HEK293 (cell line): ENCODE measurements around the gene FRS2.

Experiments used
- CTCF ChIA-PET: fragments of 350-600 bp; formaldehyde crosslinking; extraction: SDS; loops from one replicate; lab custom pipeline; 2021; ENCODE audit warnings: antibody characterized with exemption; lab: Yijun Ruan, JAX
- POLR2A ChIA-PET: fragments of 300-600 bp; formaldehyde crosslinking; extraction: SDS; loops from one replicate; lab custom pipeline; 2020; ENCODE audit warnings: antibody characterized with exemption, inconsistent platforms; lab: Yijun Ruan, JAX
- H3K27ac ChIP-seq: fragments of 200-500 bp; sonication (Bioruptor generic); 2 replicates; pipeline ENCODE4 v1.5.1; 2014; ENCODE audit warnings: low read depth, low read length, control low read depth, inconsistent platforms; ENCODE audit errors: extremely low read depth
- H3K36me3 ChIP-seq, 2 experiments: fragments of 200-500 bp in 1 of 2; sonication (Bioruptor generic) in 1 of 2; 1 replicate in 1 of 2; 2 replicates in 1 of 2; pipeline ENCODE4 v1.5.1; 2014 to 2017; ENCODE audit warnings: inconsistent platforms in 2 of 2, low read length in 2 of 2; ENCODE audit not compliant: control insufficient read depth in 2 of 2, insufficient read depth in 1 of 2
- H3K4me1 ChIP-seq: fragments of 200-500 bp; sonication (Bioruptor generic); 2 replicates; pipeline ENCODE4 v1.5.1; 2014; ENCODE audit warnings: mild to moderate bottlenecking, low read length, inconsistent platforms; ENCODE audit not compliant: control insufficient read depth, insufficient read depth
- H3K4me3 ChIP-seq: 2 replicates; pipeline ENCODE4 v1.5.1; 2011; ENCODE audit warnings: low read depth, mild to moderate bottlenecking, control low read depth, low read length, moderate library complexity
- H3K9me3 ChIP-seq: fragments of 200-500 bp; sonication (Bioruptor generic); 2 replicates; pipeline ENCODE4 v1.5.1; 2014; ENCODE audit warnings: low read depth, low read length, inconsistent platforms; ENCODE audit not compliant: control insufficient read depth, insufficient read depth
- KLF1 ChIP-seq: fragments of 450-650 bp; formaldehyde crosslinking; IDR thresholded peaks from 2 replicates; pipeline ENCODE4 v1.5.1; 2016; ENCODE audit warnings: missing biosample characterization, missing genetic modification characterization
- KLF10 ChIP-seq: fragments of 450-650 bp; IDR thresholded peaks from 2 replicates; pipeline ENCODE4 v1.5.1; 2018; ENCODE audit warnings: missing biosample characterization, mild to moderate bottlenecking, missing genetic modification characterization
- PRDM1 ChIP-seq: fragments of 450-650 bp; formaldehyde crosslinking; IDR thresholded peaks from 2 replicates; pipeline ENCODE4; 2016; ENCODE audit warnings: missing biosample characterization, missing genetic modification characterization
- PRDM10 ChIP-seq: fragments of 450-650 bp; formaldehyde crosslinking; IDR thresholded peaks from 2 replicates; pipeline ENCODE4 v1.5.1; 2016; ENCODE audit warnings: missing biosample characterization, missing genetic modification characterization
- SP2 ChIP-seq: fragments of 450-650 bp; formaldehyde crosslinking; IDR thresholded peaks from 2 replicates; pipeline ENCODE4 v1.5.1; 2016; ENCODE audit warnings: missing biosample characterization, missing genetic modification characterization
- ZFP3 ChIP-seq: fragments of 450-650 bp; formaldehyde crosslinking; IDR thresholded peaks from 2 replicates; pipeline ENCODE4 v1.5.1; 2016; ENCODE audit warnings: low read depth, missing biosample characterization, missing genetic modification characterization
- ZNF140 ChIP-seq: fragments of 450-650 bp; formaldehyde crosslinking; IDR thresholded peaks from 2 replicates; pipeline ENCODE4 v1.5.1; 2016; ENCODE audit warnings: missing biosample characterization, missing genetic modification characterization
- ZNF155 ChIP-seq: fragments of 450-650 bp; formaldehyde crosslinking; IDR thresholded peaks from 2 replicates; pipeline ENCODE4 v1.5.1; 2016; ENCODE audit warnings: missing biosample characterization, missing genetic modification characterization
- ZNF184 ChIP-seq: fragments of 450-650 bp; IDR thresholded peaks from 2 replicates; pipeline ENCODE4 v1.5.1; 2018; ENCODE audit warnings: missing biosample characterization, mild to moderate bottlenecking, missing genetic modification characterization
- ZNF2 ChIP-seq: fragments of 450-650 bp; formaldehyde crosslinking; IDR thresholded peaks from 2 replicates; pipeline ENCODE4 v1.5.1; 2016; ENCODE audit warnings: missing biosample characterization, missing genetic modification characterization
- ZNF211 ChIP-seq: fragments of 450-650 bp; formaldehyde crosslinking; IDR thresholded peaks from 2 replicates; pipeline ENCODE4 v1.5.1; 2016; ENCODE audit warnings: low read depth, missing biosample characterization, missing genetic modification characterization
- ZNF239 ChIP-seq: fragments of 450-650 bp; formaldehyde crosslinking; IDR thresholded peaks from 2 replicates; pipeline ENCODE4 v1.5.1; 2016; ENCODE audit warnings: missing biosample characterization, missing genetic modification characterization
- ZNF530 ChIP-seq: fragments of 450-650 bp; formaldehyde crosslinking; IDR thresholded peaks from 2 replicates; pipeline ENCODE4 v1.5.1; 2016; ENCODE audit warnings: low read depth, missing biosample characterization, missing genetic modification characterization
- ZNF626 ChIP-seq: fragments of 450-650 bp; sonication (Bioruptor Pico); formaldehyde crosslinking; IDR thresholded peaks from 2 replicates; pipeline ENCODE4 v1.5.1; 2018; ENCODE audit warnings: missing biosample characterization, missing genetic modification characterization, inconsistent platforms
- ZNF670 ChIP-seq: fragments of 450-650 bp; formaldehyde crosslinking; IDR thresholded peaks from 2 replicates; pipeline ENCODE4 v1.5.1; 2016; ENCODE audit warnings: missing biosample characterization, missing genetic modification characterization, low read depth
- ZNF701 ChIP-seq: fragments of 450-650 bp; formaldehyde crosslinking; IDR thresholded peaks from 2 replicates; pipeline ENCODE4 v1.5.1; 2016; ENCODE audit warnings: missing biosample characterization, missing genetic modification characterization
- ZNF76 ChIP-seq: fragments of 450-650 bp; formaldehyde crosslinking; IDR thresholded peaks from 2 replicates; pipeline ENCODE4; 2016; ENCODE audit warnings: low read depth, missing biosample characterization, missing genetic modification characterization, borderline replicate concordance
- ZNF785 ChIP-seq: fragments of 450-650 bp; formaldehyde crosslinking; IDR thresholded peaks from 2 replicates; pipeline ENCODE4 v1.5.1; 2016; ENCODE audit warnings: missing biosample characterization, missing genetic modification characterization
- ZXDB ChIP-seq: fragments of 450-650 bp; formaldehyde crosslinking; IDR thresholded peaks from 2 replicates; pipeline ENCODE4 v1.5.1; 2016; ENCODE audit warnings: missing biosample characterization, missing genetic modification characterization
- TF ChIP-seq, protein P1 (sequence below): fragments of 450-650 bp; formaldehyde crosslinking; IDR thresholded peaks from 2 replicates; pipeline ENCODE4 v1.5.1; 2016; ENCODE audit warnings: missing biosample characterization, missing genetic modification characterization
- TF ChIP-seq, protein P2 (sequence below): fragments of 450-650 bp; formaldehyde crosslinking; IDR thresholded peaks from 2 replicates; pipeline ENCODE4 v1.5.1; 2016; ENCODE audit warnings: missing biosample characterization, missing genetic modification characterization
- TF ChIP-seq, protein P3 (sequence below): fragments of 450-650 bp; formaldehyde crosslinking; IDR thresholded peaks from 2 replicates; pipeline ENCODE4 v1.5.1; 2016; ENCODE audit warnings: missing biosample characterization, missing genetic modification characterization

Gene FRS2

DNA sequence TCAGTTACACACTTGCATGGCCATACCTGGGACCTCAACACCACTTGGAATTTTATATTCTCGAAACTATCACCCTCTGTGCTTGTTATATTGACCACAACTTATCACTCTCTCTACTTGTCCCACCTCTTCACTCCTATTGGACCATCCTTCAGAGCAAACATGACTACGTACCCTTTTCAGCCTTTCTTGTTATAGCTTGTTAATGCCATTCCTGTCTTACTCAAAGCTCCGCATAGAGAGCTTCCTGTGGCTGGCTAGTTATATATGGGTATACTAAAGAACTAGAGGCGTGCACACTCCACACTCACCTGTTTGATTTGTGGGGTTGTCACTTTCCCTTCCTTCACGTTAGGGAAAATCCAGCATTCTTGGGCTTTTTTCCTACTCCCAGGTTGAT is 26.3 kb upstream of the FRS2 start:
- Histone ChIP-seq H3K27ac (no peak overlapping the region), H3K36me3 (no peaks in the 10 kb centered on the region), H3K9me3 (no peaks in the 10 kb centered on the region), H3K4me3 (no peak overlapping the region), H3K4me1 (no peaks in the 10 kb centered on the region)
- POLR2A ChIA-PET: no interaction called here
- TF ChIP-seq ZNF670 (tag by site-specific recombination): no peak
- TF ChIP-seq ZNF184 (tag by site-specific recombination): no peak
- TF ChIP-seq ZNF155: no peak
- TF ChIP-seq, protein P1, sequence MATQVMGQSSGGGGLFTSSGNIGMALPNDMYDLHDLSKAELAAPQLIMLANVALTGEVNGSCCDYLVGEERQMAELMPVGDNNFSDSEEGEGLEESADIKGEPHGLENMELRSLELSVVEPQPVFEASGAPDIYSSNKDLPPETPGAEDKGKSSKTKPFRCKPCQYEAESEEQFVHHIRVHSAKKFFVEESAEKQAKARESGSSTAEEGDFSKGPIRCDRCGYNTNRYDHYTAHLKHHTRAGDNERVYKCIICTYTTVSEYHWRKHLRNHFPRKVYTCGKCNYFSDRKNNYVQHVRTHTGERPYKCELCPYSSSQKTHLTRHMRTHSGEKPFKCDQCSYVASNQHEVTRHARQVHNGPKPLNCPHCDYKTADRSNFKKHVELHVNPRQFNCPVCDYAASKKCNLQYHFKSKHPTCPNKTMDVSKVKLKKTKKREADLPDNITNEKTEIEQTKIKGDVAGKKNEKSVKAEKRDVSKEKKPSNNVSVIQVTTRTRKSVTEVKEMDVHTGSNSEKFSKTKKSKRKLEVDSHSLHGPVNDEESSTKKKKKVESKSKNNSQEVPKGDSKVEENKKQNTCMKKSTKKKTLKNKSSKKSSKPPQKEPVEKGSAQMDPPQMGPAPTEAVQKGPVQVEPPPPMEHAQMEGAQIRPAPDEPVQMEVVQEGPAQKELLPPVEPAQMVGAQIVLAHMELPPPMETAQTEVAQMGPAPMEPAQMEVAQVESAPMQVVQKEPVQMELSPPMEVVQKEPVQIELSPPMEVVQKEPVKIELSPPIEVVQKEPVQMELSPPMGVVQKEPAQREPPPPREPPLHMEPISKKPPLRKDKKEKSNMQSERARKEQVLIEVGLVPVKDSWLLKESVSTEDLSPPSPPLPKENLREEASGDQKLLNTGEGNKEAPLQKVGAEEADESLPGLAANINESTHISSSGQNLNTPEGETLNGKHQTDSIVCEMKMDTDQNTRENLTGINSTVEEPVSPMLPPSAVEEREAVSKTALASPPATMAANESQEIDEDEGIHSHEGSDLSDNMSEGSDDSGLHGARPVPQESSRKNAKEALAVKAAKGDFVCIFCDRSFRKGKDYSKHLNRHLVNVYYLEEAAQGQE (tag by site-specific recombination): no peak
- no peak for TF ChIP-seq ZNF211 (tag by site-specific recombination)
- no peak for TF ChIP-seq ZNF239
- no peak for TF ChIP-seq ZNF785 (tag by site-specific recombination)
- no peak for TF ChIP-seq KLF1 (tag by site-specific recombination)
- no peak for TF ChIP-seq ZNF530
- no peak for TF ChIP-seq ZNF140 (tag by site-specific recombination)
- TF ChIP-seq, protein P2, sequence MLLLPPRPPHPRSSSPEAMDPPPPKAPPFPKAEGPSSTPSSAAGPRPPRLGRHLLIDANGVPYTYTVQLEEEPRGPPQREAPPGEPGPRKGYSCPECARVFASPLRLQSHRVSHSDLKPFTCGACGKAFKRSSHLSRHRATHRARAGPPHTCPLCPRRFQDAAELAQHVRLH (tag by site-specific recombination): no peak
- TF ChIP-seq KLF10 (tag by site-specific recombination): no peak
- TF ChIP-seq ZNF626 (tag by site-specific recombination): no peak
- TF ChIP-seq PRDM1: no peak
- no peak for TF ChIP-seq ZNF701
- no peak for TF ChIP-seq ZNF2 (tag by site-specific recombination)
- TF ChIP-seq SP2 (tag by site-specific recombination): no peak
- CTCF ChIA-PET: interaction anchor here (1.0 kb wide), 1 partner anchor 127 kb away, joined by 3 read pairs; no protein-coding TSS in a partner anchor

DNA sequence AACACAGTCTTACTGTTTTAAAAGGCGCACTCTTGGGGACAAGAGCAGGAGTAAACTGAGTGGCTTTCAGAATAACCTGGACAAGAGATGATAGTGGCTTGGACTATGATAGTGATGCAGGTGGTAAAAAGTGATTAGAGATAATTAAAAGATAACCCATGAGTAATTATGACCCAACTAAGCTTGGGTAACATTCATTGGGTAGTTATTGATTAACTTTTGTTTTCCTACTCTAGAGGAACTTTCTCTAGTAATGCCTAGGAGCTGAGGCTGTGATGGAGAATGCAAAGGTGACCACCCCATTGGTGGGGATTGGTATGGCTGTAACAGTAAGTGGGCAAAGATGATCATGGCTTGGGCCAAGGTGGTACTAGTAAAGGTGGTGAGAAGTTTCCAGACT is 22.3 kb upstream of the FRS2 start:
- H3K4me3 ChIP-seq: no peak overlapping the region
- CTCF ChIA-PET: no interaction called here
- POLR2A ChIA-PET: no interaction called here
- no peaks in the 10 kb centered on the region for H3K36me3 ChIP-seq
- H3K4me1 ChIP-seq: no peaks in the 10 kb centered on the region
- no peaks in the 10 kb centered on the region for H3K9me3 ChIP-seq
- TF ChIP-seq ZXDB (tag by site-specific recombination) (no peak), ZNF76 (no peak), ZFP3 (tag by site-specific recombination) (no peak), PRDM10 (peak; percentile 21; the same call in 1 of the 2 replicates)
- TF ChIP-seq, protein P3, sequence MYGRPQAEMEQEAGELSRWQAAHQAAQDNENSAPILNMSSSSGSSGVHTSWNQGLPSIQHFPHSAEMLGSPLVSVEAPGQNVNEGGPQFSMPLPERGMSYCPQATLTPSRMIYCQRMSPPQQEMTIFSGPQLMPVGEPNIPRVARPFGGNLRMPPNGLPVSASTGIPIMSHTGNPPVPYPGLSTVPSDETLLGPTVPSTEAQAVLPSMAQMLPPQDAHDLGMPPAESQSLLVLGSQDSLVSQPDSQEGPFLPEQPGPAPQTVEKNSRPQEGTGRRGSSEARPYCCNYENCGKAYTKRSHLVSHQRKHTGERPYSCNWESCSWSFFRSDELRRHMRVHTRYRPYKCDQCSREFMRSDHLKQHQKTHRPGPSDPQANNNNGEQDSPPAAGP (tag by site-specific recombination): no peak
- no peak overlapping the region for H3K27ac ChIP-seq
